Measurements from ENCODE around the gene ATN1.

DNA sequence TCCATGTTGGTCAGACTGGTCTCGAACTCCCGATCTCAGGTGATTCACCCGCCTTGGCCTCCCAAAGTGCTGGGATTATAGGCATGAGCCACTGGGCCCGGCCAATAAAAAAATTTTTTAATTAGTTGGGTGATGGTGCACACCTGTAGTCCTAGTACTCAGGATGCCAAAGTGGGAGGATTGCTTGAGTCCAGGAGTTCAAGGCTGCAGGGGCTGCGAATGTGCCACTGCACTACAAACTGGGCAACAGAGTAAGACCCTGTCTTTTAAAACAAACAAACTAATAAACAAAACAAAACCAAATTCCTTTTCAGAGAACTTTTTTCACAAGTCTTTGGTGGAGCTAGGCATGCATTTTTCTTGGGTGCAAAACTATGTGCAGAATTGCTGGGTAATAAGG lies 44.5 kb upstream of the ATN1 start:
- TF ChIP-seq, protein P1, sequence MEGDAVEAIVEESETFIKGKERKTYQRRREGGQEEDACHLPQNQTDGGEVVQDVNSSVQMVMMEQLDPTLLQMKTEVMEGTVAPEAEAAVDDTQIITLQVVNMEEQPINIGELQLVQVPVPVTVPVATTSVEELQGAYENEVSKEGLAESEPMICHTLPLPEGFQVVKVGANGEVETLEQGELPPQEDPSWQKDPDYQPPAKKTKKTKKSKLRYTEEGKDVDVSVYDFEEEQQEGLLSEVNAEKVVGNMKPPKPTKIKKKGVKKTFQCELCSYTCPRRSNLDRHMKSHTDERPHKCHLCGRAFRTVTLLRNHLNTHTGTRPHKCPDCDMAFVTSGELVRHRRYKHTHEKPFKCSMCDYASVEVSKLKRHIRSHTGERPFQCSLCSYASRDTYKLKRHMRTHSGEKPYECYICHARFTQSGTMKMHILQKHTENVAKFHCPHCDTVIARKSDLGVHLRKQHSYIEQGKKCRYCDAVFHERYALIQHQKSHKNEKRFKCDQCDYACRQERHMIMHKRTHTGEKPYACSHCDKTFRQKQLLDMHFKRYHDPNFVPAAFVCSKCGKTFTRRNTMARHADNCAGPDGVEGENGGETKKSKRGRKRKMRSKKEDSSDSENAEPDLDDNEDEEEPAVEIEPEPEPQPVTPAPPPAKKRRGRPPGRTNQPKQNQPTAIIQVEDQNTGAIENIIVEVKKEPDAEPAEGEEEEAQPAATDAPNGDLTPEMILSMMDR (IDR thresholded peaks at IDR 0.05; ENCODE audit: borderline replicate concordance, extremely low read depth, low read length, poor library complexity, severe bottlenecking) = no peak
- no peak for TF ChIP-seq EZH2 (IDR thresholded peaks at IDR 0.05; ENCODE audit: borderline replicate concordance, low read depth, low read length, severe bottlenecking)

All from DND-41 (cell line).